CD4-positive, alpha-beta T cell treated with Interferon alpha-2 for 1 hour (primary cell): Measurements from ENCODE around the gene KIF24.
"Not testable (repeated sequence)": the region's sequence is repeated elsewhere in the genome, so short reads cannot be mapped to it uniquely, and the experiment has no call there.

Source experiments
- DNase-seq, 2 donors: peaks; one replicate each; pipeline ENCODE4 v3.0.0-alpha.2; 2020 to 2022

KIF24 gene

GRCh38 chr9:34328987-34329832 lies at the start of gene KIF24, which contains the start of gene NUDT2:
Gene KIF24, minus strand, starts transcription at chr9:34329268. Its CDS starts 17,922 bp downstream, at chr9:34311346.
Gene NUDT2, plus strand, starts transcription at chr9:34329569. Its CDS starts 9,471 bp downstream, at chr9:34339040.
- DNase-seq = peak; percentile 99

GRCh38 chr9:34378376-34379060 lies 49.5 kb upstream of the KIF24 start:
- no peak for DNase-seq

- DNase-seq = no peak
Measured at GRCh38 chr9:34377404-34377746, 48.3 kb upstream of the KIF24 start.

- DNase-seq = peak; percentile 98
Measured at GRCh38 chr9:34376596-34377403, 47.7 kb upstream of the KIF24 start, which contains the start of gene MYORG. Gene MYORG, minus strand, starts transcription at chr9:34376898. Its CDS starts 3,955 bp downstream, at chr9:34372943.

GRCh38 chr9:34375901-34376595 lies 47.0 kb upstream of the KIF24 start:
- peak; percentile 52 to 69 for DNase-seq

- DNase-seq = no peak
Measured at GRCh38 chr9:34374905-34375552, 46.0 kb upstream of the KIF24 start.

GRCh38 chr9:34374339-34374738 lies 45.3 kb upstream of the KIF24 start:
- no peak for DNase-seq

- DNase-seq = no peak
Measured at GRCh38 chr9:34373749-34374148, 44.7 kb upstream of the KIF24 start.

GRCh38 chr9:34372467-34373011 lies 43.5 kb upstream of the KIF24 start:
- DNase-seq = no peak

- DNase-seq = no peak
Measured at GRCh38 chr9:34371886-34372466, 42.9 kb upstream of the KIF24 start.

- DNase-seq = peak; percentile 25 to 46
Measured at GRCh38 chr9:34370970-34371880, 42.2 kb upstream of the KIF24 start.

- no peak for DNase-seq
Measured at GRCh38 chr9:34370335-34370969, 41.4 kb upstream of the KIF24 start.

GRCh38 chr9:34369636-34370035 lies 40.6 kb upstream of the KIF24 start:
- DNase-seq = no peak

GRCh38 chr9:34368796-34369195 lies 39.7 kb upstream of the KIF24 start:
- not testable (repeated sequence) for DNase-seq

- DNase-seq = not testable (repeated sequence)
Measured at GRCh38 chr9:34367751-34368410, 38.8 kb upstream of the KIF24 start.

- DNase-seq = no peak
Measured at GRCh38 chr9:34366365-34366764, 37.3 kb upstream of the KIF24 start.

- DNase-seq = no peak
Measured at GRCh38 chr9:34365282-34365681, 36.2 kb upstream of the KIF24 start.

GRCh38 chr9:34363619-34364351 lies 34.7 kb upstream of the KIF24 start:
- peak in 1 of 2 donors; percentile 23 for DNase-seq
